H54 (cell line): ENCODE data around the gene G2E3.
"Not testable (repeated sequence)": the region's sequence is repeated elsewhere in the genome, so short reads cannot be mapped to it uniquely, and the experiment has no call there.

Experiments
- DNase-seq: peaks from one replicate; pipeline ENCODE4 v3.0.0; 2011; ENCODE audit warnings: low spot score, mixed read lengths; ENCODE audit not compliant: insufficient read length
- FAIRE-seq: peaks from 3 replicates; lab custom pipeline; 2011; peaks lifted over from hg19 to GRCh38; lab: Jason Lieb, UNC
- POLR2A ChIP-seq: IDR thresholded peaks from 2 replicates; pipeline ENCODE4 v1.6.1; 2011; ENCODE audit warnings: low read depth, mild to moderate bottlenecking, low read length

The G2E3 gene

DNA sequence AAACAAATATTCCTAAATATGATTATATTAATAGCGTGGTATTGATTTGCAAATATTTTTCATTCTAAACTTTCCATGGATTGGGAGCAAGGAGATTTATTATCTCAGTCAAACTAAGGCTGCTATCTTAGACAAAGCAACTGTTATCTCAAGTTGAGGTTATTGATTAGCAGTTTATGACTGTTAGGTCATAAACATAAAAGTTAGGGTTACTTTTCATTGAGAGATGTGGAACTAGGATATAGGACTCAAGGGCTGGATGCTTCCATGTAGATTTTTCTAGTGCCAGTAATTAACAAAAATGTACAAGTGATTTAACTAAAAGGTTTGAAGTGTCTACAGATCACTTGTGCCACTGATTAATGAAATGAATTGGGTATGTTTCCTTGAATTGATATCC, 82.2 kb downstream of the G2E3 start:
- no peak for FAIRE-seq
- no peak for TF ChIP-seq POLR2A
- no peak for DNase-seq

DNA sequence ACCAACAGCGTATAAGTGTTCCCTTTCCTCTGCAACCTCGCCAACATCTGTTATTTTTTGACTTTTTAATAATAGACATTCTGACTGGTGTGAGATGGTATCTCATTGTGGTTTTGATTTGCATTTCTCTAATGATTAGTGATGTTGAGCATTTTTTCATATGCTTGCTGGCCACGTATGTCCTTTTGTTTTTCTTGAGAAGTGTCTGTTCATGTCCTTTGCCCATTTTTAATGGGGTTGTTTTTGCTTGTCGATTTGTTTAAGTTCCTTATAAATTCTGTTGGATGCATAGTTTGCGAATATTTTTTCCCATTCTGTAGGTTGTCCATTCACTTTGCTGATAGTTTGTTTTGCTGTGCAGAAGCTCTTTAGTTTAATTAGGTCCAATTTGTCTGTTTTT, 85.5 kb downstream of the G2E3 start:
- not testable (repeated sequence) for FAIRE-seq, DNase-seq

DNA sequence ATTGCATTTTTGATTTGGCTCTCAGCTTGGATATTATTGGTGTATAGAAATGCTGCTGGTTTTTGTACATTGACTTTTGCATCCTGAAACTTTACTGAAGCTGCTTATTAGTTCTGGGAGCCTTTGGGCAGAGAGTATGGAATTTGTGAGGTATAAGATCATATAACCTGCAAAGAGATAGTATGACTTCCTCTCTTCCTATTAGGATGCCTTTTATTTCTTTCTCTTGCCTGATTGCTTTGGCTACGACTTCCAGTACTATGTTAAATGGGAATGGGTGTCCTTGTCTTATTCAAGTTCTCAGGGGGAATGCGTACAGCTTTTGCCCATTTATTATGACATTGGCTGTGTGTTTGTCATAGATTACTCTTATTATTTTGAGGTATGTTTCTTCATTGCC, 86.6 kb downstream of the G2E3 start:
- no peak for FAIRE-seq

DNA sequence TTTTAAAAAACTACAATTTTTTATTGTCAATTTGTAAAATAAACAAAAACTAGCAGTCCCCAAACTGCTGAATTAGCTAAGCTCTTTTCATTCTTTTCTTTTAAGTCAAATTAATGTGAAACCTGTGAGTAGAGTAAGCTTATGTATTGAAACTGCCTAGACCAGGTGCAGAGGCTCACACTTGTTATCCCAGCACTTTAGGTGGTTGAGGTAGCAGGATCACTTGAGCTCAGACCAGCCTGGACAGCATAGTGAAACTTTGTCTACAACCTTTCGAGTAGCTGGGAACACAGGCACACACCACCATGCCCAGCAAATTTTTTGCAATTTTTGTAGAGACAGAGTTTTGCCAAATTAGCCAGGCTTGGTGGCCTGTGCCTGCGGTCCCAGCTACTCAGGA, 89.5 kb downstream of the G2E3 start:
- no peak for FAIRE-seq
- no peak for TF ChIP-seq POLR2A
- no peak for DNase-seq

More for the DNA sequence above, 86.6 kb downstream of the G2E3 start:
- no peak for DNase-seq
- no peak for TF ChIP-seq POLR2A

DNA sequence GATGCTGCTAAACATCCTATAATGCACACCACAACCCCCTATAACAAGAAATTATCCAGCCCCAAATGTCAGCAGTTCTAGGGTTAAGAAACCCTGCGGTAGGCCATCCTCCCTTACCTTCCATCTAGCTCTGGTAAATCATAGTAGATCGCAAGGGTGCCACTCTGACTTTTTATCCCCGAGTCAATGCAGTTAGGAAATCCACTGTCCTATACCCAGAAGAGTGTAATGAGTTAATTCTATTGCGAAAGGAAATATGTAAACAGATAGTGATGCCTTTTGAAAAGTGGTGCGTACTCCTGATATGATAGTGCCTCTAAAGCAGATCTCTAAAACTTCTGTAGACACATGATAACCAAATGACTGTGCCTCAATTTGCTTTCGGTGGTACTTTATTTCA, 93.0 kb downstream of the G2E3 start:
- FAIRE-seq (no peak), DNase-seq (no peak)
- TF ChIP-seq POLR2A: no peak

DNA sequence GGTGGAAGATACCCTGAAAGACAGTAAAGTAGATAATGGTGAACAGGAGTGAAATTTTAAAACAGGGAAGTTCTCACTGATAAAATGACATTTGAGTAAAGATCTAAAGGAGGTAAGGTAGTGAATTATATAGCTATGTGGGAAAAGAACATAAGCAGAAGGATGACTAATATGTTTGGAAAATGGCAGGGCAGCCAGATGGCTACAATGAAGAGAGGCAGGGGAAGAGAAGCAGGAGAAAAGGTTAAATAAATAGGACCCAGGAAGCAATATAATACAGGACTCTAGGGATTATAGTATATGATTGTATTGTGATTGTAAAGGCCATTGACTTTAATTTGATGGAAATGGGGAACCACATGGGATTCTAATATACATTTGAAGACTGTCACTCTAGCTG, 96.2 kb downstream of the G2E3 start:
- no peak for TF ChIP-seq POLR2A
- DNase-seq (no peak), FAIRE-seq (no peak)

DNA sequence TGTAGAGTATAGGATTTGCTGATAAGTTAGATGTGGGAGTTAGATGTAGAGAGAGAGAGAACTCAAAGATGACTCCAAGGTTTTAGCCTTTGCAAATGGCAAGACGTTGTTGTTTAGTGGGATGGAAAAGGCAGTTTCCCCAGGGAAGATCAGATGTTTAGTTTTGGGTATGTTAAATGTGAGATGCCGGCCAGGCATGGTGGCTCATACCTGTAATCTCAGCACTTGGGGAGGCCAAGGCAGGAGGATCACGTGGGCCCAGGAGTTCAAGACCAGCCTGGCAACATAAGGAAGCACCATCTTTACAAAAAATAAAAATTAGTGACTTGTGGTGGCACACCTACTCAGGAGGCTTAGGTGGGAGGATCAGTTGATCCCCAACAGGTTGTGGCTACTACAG, 96.7 kb downstream of the G2E3 start:
- TF ChIP-seq POLR2A: no peak
- no peak for FAIRE-seq
- no peak for DNase-seq

DNA sequence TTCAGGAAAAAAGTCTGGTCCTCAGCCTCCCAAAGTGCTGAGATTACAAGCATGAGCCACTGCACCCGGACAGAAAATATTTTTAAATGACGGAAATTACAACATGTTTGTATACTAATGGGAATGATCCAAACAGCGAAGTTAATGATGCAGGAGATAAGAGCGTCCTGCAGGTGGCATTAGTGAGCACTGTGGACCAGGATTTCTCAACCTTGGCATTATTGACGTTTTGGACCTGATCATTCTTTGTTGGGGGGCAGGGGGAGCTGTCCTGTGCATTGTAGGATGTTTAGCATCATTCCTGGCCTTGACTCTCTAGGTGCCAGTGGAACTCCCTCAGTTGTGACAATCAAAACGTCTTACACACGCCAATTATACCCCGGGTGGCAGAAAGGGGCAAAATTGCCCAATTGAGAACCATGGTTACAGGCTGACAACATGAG, 97.3 kb downstream of the G2E3 start:
- no peak for TF ChIP-seq POLR2A
- FAIRE-seq: peak; percentile 93
- peak; percentile 1 for DNase-seq

DNA sequence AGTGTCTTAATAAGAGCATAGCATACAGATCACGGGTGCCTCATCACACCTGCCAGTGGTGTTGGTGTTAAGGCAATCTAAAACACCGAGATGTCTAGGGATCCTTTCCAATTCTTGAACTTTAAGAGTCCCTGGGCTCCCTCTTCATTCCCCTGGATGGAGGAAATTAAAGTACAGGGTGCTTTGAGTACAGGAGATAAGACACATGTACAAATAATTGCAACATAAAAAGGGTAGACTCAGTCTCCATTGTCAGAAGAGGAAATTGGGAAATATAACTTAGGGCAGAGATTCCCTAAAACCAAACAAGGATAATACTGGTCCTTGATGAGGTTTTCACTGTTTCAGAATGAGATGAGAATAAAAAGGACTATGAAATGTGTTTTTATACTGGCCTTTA, 98.1 kb downstream of the G2E3 start:
- TF ChIP-seq POLR2A: no peak
- FAIRE-seq: no peak
- no peak for DNase-seq

DNA sequence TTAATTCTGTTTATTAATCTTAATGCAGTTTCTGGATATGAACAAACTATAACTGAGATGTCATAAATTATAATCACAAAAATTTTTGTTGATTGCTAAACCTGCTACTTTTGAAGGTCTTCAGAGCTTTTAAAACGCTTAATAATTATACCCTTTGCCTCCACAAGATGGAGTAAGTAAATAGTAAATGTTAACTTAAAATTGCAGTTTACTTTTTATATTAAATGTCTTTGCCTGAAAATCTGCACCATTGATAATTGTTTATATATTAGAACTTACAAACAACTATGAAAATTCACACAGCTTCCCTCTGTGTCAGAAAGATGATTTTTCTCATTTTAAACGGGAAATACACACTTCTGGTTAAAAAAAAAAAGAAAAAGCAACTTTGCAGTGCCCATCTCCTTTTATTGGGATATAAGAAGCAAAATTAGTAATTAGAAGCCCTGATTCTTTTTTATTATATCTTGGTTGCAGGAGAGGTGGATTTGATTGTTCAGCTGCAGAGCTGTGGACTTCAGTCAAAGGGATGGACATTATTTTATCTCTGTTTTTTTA, 98.7 kb downstream of the G2E3 start:
- FAIRE-seq (no peak), DNase-seq (no peak)
- no peak for TF ChIP-seq POLR2A

DNA sequence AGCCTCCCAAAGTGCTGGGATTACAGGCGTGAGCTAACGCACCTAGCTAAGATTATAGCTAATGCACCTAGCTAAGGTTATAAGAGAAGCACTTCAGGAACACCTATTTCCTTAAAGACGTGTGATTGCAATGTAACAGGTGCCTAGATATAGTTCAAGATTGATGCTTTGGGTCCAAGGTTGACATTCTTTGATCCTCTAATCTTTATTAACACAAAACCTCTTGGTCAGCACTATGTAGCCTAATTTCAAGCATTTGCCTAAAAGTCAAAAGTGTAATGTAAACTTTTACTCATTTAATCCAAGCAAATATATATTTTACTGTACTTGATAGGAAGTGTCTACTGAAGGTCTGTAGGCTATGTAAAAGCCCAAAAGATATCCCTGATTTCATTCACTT, 99.7 kb downstream of the G2E3 start:
- no peak for TF ChIP-seq POLR2A
- FAIRE-seq (no peak), DNase-seq (no peak)

DNA sequence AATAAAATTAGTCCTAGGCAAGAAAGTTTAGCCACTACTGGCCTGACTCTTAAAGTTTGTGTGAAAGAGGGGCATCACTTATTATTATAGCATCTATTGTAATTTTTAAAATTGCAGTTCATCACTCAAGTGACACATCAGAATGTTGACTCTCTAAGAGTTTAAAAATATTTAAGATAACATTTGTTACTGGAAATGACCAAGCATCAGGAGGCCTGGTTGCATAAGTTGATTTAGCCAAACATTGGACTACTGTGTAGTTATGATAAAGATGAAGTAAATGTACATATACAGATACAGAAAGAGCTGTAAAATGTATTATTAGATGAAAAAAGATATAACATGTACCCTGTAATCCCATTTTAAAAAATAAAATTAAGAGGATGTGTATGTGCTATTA, 110.6 kb downstream of the G2E3 start:
- TF ChIP-seq POLR2A: no peak
- no peak for FAIRE-seq
- DNase-seq: no peak
